A673 (cell line): Measurements from ENCODE around the gene GBF1.

Experiments used
- CTCF ChIP-seq: fragments of 300-800, 200-600 bp; sonication (generic); conservative IDR thresholded peaks from 2 replicates; pipeline ENCODE4 v1.5.1; 2017; ENCODE audit warnings: low read depth, mild to moderate bottlenecking, antibody characterized with exemption, low read length, moderate library complexity, mixed read lengths
- EZH2 ChIP-seq: fragments of 200-600 bp; sonication (generic); IDR thresholded peaks from 2 replicates; pipeline ENCODE4 v1.6.1; 2017; ENCODE audit warnings: borderline replicate concordance, low read depth, mild to moderate bottlenecking, mixed read lengths, antibody characterized with exemption, low read length; ENCODE audit not compliant: poor library complexity, severe bottlenecking

GRCh38 chr10:102289356-102289755 is 44.0 kb downstream of the GBF1 start:
- TF ChIP-seq CTCF (no peak), EZH2 (no peak)
